ENCODE results near the gene AZU1. TPM values are rescaled to one million over a fixed set of nuclear protein-coding genes. Genes with fewer than 3 reads are reported as not detected.

The AZU1 gene
- total and polyA plus RNA-seq, 2 of the 8 experiments (the other 6 are each of a cell fraction or from before 2014, with no cell fraction given) = 0.80 to 1.3 TPM

GRCh38 chr19:824885-825284, 2.8 kb upstream of the AZU1 start:
- Histone ChIP-seq H2AFZ (ENCODE audit: low read length) (no peak overlapping the region), H2BK20ac (ENCODE audit: low read length) (no peak overlapping the region), H3K79me1 (ENCODE audit: low read depth, low read length) (peaks cover 3% of the 10 kb centered on the region; the same call in 1 of the 2 replicates), H3K27ac (ENCODE audit: low read depth, low read length) (no peak overlapping the region), H3K79me2 (ENCODE audit: control insufficient read depth in 1 of 2, insufficient read depth in 2 of 2, low read length in 2 of 2) (peaks cover 0 to 9% of the 10 kb centered on the region in 2 experiments; a peak in 1 of 4 replicates), H3K23ac (ENCODE audit: insufficient read length) (no peak overlapping the region), H3K56ac (replicated peaks; ENCODE audit: insufficient read length, low read depth, low read length) (no peak overlapping the region), H2BK5ac (ENCODE audit: low read depth, low read length) (no peak overlapping the region), H3K18ac (ENCODE audit: extremely low read depth, low read length) (no peak overlapping the region), H4K20me1 (replicated peaks in 1 of 2; ENCODE audit: control insufficient read depth in 1 of 2, insufficient read depth in 2 of 2, low read length in 2 of 2) (no peaks in the 10 kb centered on the region), H3K4me1 (replicated peaks in 1 of 4; ENCODE audit: control insufficient read depth in 3 of 4, insufficient read depth in 4 of 4, low read length in 3 of 4) (peaks cover 0 to 7% (median 5%) of the 10 kb centered on the region in 4 experiments; a peak in 5 of 7 replicates), H2AK5ac (ENCODE audit: low read depth, low read length) (no peak overlapping the region), H3K14ac (ENCODE audit: insufficient read length) (no peak overlapping the region), H3K36me3 (ENCODE audit: control insufficient read depth in 2 of 4, insufficient read depth in 4 of 4, low read length in 3 of 4) (no peaks in the 10 kb centered on the region), H4K5ac (ENCODE audit: insufficient read length, low read depth, low read length) (no peak overlapping the region), H3K9me3 (ENCODE audit: insufficient read depth in 2 of 2, low read depth in 1 of 2, low read length in 1 of 2) (no peaks in the 10 kb centered on the region), H3K4me2 (ENCODE audit: insufficient read depth in 1 of 2, low read depth in 2 of 2, low read length in 2 of 2) (no peak overlapping the region), H2BK15ac (ENCODE audit: low read length) (no peak overlapping the region), H4K8ac (ENCODE audit: extremely low read depth, insufficient read depth, low read length) (no peak overlapping the region), H4K91ac (replicated peaks; ENCODE audit: insufficient read length, low read length) (no peak overlapping the region), H3K4ac (replicated peaks; ENCODE audit: insufficient read length, low read depth, low read length) (no peak overlapping the region), H2BK120ac (replicated peaks; ENCODE audit: low read depth, low read length) (no peak overlapping the region), H3K23me2 (ENCODE audit: low read depth, low read length) (peaks cover 4% of the 10 kb centered on the region; the same call in 1 of the 2 replicates), H3K9ac (replicated peaks in 1 of 4; ENCODE audit: extremely low read depth in 1 of 4, low read depth in 3 of 4, low read length in 3 of 4) (no peak overlapping the region), H3K4me3 (ENCODE audit: extremely low read depth in 1 of 4, insufficient read depth in 2 of 4, low read depth in 3 of 4, low read length in 4 of 4) (no peak overlapping the region), H3K27me3 (replicated peaks in 1 of 4; ENCODE audit: control insufficient read depth in 3 of 4, extremely low read depth in 1 of 4, insufficient read depth in 3 of 4, low read length in 3 of 4) (no peaks in the 10 kb centered on the region), H2BK12ac (ENCODE audit: low read depth, low read length) (no peak overlapping the region; the same call in 1 of the 2 replicates)
- 91% methylated on average over 15 of the region's 15 CpGs; no CpG with 5 or more reads in 1 of the 2 experiments for WGBS, 2 experiments (ENCODE audit: extremely low coverage in 1 of 2, insufficient coverage in 1 of 2, insufficient read length in 1 of 2, insufficient replicate concordance in 2 of 2, low coverage in 1 of 2, low lambda C conversion rate in 2 of 2, missing lambda C conversion rate in 1 of 2)
- ChIA-PET CTCF (ENCODE audit: partially characterized antibody) (interaction anchor here (0.6 to 2.1 kb wide), 7 partner anchors 16 to 88 kb away, joined by 3 to 6 read pairs (median 3); partner anchors contain the start of gene PRTN3), POLR2A (ENCODE audit: partially characterized antibody) (interaction anchor here (1.1 to 12.0 kb wide), 6 partner anchors 10 to 202 kb away, joined by 4 to 277 read pairs (median 10); partner anchors contain the start of gene PTBP1)
- FAIRE-seq (no peak), DNase-seq (ENCODE audit: low read depth in 1 of 2, low spot score in 2 of 2) (no peak)
- TF ChIP-seq HDAC2 (IDR thresholded peaks at IDR 0.05; ENCODE audit: borderline replicate concordance in 1 of 2, low read depth in 2 of 2, low read length in 2 of 2) (no peak), SIN3A (conservative IDR thresholded peaks at IDR 0.05 in 1 of 2, IDR thresholded peaks at IDR 0.05 in 1 of 2; ENCODE audit: low read depth in 1 of 2, low read length in 2 of 2) (no peak), CBX8 (IDR thresholded peaks at IDR 0.05; ENCODE audit: borderline replicate concordance, low read depth, low read length) (no peak), TAF7 (optimal IDR thresholded peaks at IDR 0.05; ENCODE audit: borderline replicate concordance, low read depth, low read length) (no peak), CHD1 (IDR thresholded peaks at IDR 0.05; ENCODE audit: low read depth, low read length) (no peak)
- TF ChIP-seq, protein P1, sequence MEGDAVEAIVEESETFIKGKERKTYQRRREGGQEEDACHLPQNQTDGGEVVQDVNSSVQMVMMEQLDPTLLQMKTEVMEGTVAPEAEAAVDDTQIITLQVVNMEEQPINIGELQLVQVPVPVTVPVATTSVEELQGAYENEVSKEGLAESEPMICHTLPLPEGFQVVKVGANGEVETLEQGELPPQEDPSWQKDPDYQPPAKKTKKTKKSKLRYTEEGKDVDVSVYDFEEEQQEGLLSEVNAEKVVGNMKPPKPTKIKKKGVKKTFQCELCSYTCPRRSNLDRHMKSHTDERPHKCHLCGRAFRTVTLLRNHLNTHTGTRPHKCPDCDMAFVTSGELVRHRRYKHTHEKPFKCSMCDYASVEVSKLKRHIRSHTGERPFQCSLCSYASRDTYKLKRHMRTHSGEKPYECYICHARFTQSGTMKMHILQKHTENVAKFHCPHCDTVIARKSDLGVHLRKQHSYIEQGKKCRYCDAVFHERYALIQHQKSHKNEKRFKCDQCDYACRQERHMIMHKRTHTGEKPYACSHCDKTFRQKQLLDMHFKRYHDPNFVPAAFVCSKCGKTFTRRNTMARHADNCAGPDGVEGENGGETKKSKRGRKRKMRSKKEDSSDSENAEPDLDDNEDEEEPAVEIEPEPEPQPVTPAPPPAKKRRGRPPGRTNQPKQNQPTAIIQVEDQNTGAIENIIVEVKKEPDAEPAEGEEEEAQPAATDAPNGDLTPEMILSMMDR (IDR thresholded peaks at IDR 0.05; ENCODE audit: control extremely low read depth in 1 of 3, insufficient read depth in 1 of 3, low read depth in 1 of 3, low read length in 3 of 3) = no peak
